Peyer's patch (tissue), 4 donors: ENCODE measurements around the gene CAMK2D. TPM values are rescaled to one million over a fixed set of nuclear protein-coding genes. Genes with fewer than 3 reads are reported as not detected.

Source experiments
- DNase-seq, 3 donors: peaks; one replicate each; pipeline ENCODE4 v3.0.0-alpha.2; 2017 to 2019
- H3K27ac ChIP-seq, 4 donors: fragments of 200-600 bp; sonication (generic); one replicate each; pipeline ENCODE4 v1.5.1; 2016 to 2019
- H3K27me3 ChIP-seq, 2 donors: fragments of 200-600 bp; sonication (generic); one replicate each; pipeline ENCODE4 v1.5.1; 2019
- H3K36me3 ChIP-seq, 3 donors: fragments of 200-600 bp; sonication (generic); one replicate each; pipeline ENCODE4 v1.5.1; 2016 to 2019
- H3K4me1 ChIP-seq, 4 donors: fragments of 200-600 bp; sonication (generic); one replicate each; pipeline ENCODE4 v1.5.1; 2016 to 2019
- H3K4me3 ChIP-seq, 4 donors: fragments of 200-600 bp; sonication (generic); 1 replicate in 3 of 4; 2 replicates in 1 of 4; pipeline ENCODE4 v1.5.1; 2016 to 2019; ENCODE audit warnings: mild to moderate bottlenecking in 1 of 4
- H3K9me3 ChIP-seq, 4 donors: fragments of 200-600 bp; sonication (generic); one replicate each; pipeline ENCODE4 v1.5.1; 2016 to 2019; ENCODE audit warnings: mild to moderate bottlenecking in 1 of 4
- POLR2A ChIP-seq, 2 donors: fragments of 450-650 bp; IDR thresholded peaks; one replicate each; pipeline ENCODE4 v1.5.1; 2017; ENCODE audit warnings: antibody characterized with exemption in 2 of 2, mild to moderate bottlenecking in 2 of 2, moderate library complexity in 2 of 2
- total RNA-seq, 4 donors: library from RNA; depleted of rRNA; stranded (reverse); fragments of >200 nt; gene quantifications; one replicate each; pipeline ENCODE4 v1.1.0, GENCODE V29; 2016
- TF ChIP-seq, protein P1 (sequence below), 6 experiments: fragments of 450-650 bp in 4 of 6; fragments of 200-600 bp in 2 of 6; sonication (generic) in 1 of 6; IDR thresholded peaks; one replicate each; pipeline ENCODE4 v1.5.1; 2017 to 2019; ENCODE audit warnings: antibody characterized with exemption in 6 of 6, mild to moderate bottlenecking in 3 of 6, moderate library complexity in 1 of 6

The CAMK2D gene
- total RNA-seq, 4 donors from 2014 or later: 38.8 to 125 (median 63.5) TPM

- TF ChIP-seq, protein P1, sequence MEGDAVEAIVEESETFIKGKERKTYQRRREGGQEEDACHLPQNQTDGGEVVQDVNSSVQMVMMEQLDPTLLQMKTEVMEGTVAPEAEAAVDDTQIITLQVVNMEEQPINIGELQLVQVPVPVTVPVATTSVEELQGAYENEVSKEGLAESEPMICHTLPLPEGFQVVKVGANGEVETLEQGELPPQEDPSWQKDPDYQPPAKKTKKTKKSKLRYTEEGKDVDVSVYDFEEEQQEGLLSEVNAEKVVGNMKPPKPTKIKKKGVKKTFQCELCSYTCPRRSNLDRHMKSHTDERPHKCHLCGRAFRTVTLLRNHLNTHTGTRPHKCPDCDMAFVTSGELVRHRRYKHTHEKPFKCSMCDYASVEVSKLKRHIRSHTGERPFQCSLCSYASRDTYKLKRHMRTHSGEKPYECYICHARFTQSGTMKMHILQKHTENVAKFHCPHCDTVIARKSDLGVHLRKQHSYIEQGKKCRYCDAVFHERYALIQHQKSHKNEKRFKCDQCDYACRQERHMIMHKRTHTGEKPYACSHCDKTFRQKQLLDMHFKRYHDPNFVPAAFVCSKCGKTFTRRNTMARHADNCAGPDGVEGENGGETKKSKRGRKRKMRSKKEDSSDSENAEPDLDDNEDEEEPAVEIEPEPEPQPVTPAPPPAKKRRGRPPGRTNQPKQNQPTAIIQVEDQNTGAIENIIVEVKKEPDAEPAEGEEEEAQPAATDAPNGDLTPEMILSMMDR (IDR thresholded peaks at IDR 0.05): no peak
- TF ChIP-seq POLR2A (IDR thresholded peaks at IDR 0.05): no peak
- Histone ChIP-seq H3K4me1 (peaks cover 0 to 10% (median 0%) of the 10 kb centered on the region in 4 donors), H3K27ac (no peak overlapping the region), H3K36me3 (no peaks in the 10 kb centered on the region), H3K9me3 (no peaks in the 10 kb centered on the region), H3K4me3 (no peak overlapping the region), H3K27me3 (no peaks in the 10 kb centered on the region)
- no peak for DNase-seq
Measured at GRCh38 chr4:113747949-113748348, 13.6 kb downstream of the CAMK2D start.

DNA sequence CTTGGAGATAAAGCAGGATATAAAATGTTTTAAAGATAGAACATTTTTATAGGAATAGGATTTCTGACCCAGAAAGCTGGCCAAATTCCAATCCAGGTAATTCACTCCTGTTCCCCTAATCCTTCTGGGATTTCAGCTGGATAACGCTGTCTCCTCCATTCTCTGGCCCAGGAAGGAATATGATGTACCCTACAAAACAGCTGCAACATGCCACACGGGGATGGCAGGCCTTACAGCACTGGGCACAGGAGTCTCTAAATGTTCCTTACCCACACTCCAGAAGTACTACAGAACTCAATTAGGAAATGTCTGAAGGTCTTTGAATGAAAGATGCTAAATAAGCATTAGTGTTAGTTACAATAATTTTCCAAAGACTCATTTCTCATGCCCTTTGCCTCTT, 15.8 kb downstream of the CAMK2D start:
- Histone ChIP-seq H3K4me1 (peaks cover 0 to 10% (median 0%) of the 10 kb centered on the region in 4 donors), H3K27me3 (no peaks in the 10 kb centered on the region), H3K36me3 (no peaks in the 10 kb centered on the region), H3K9me3 (no peaks in the 10 kb centered on the region), H3K27ac (no peak overlapping the region), H3K4me3 (no peak overlapping the region)
- TF ChIP-seq POLR2A (IDR thresholded peaks at IDR 0.05): no peak
- TF ChIP-seq, protein P1 (IDR thresholded peaks at IDR 0.05): no peak
- DNase-seq: no peak

DNA sequence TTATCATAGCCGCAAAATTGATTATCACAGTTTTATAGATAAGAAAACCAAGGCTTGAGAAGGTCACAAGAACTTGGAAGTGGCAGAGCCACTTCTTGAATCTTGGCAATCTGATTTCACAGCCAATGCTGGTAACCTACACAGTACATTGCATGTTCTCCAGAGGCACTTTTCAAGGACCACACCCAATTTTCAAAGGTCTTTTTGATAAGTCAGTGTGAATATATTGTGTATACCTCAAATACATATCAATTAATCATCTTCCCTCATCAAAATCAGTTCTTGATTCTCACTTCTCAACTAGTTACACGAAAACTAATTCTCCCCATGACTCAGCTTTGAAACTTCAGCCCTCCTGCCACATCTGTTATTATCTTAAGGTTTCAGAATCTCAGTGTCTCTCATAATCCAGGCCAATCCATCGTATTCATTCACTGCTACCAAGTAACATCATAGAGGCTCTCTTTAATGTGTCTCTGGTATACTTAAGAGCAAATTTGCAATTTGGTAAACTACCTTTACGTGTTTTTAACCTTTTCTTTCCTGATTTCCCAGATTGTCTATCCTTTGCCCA, 16.8 kb downstream of the CAMK2D start:
- Histone ChIP-seq H3K4me3 (no peak overlapping the region), H3K36me3 (no peaks in the 10 kb centered on the region), H3K27me3 (no peaks in the 10 kb centered on the region), H3K27ac (peak overlapping the region in 1 of 4 donors; percentile 17), H3K9me3 (no peaks in the 10 kb centered on the region), H3K4me1 (peaks cover 0 to 10% (median 0%) of the 10 kb centered on the region in 4 donors)
- TF ChIP-seq POLR2A (IDR thresholded peaks at IDR 0.05): no peak
- TF ChIP-seq, protein P1 (IDR thresholded peaks at IDR 0.05): no peak
- DNase-seq: no peak

DNA sequence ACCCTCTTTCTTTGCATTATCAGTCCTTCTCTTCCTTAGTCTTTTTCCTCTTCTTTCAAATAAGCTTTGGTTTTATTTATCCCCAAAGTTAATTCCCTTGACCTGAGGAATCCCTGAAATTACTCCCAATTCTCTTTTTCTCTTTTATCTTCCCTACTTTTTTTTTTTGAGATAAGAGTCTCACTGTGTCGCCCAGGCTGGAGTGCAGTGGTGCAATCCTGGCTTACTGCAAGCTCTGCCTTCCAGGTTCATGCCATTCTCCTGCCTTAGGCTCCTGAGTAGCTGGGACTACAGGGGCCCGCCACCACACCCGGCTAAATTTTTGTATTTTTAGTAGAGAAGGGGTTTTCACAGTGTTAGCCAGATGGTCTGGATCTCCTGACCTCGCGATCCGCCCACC, 17.8 kb downstream of the CAMK2D start:
- Histone ChIP-seq H3K4me3 (no peak overlapping the region), H3K4me1 (peaks cover 0 to 10% (median 0%) of the 10 kb centered on the region in 4 donors), H3K36me3 (no peaks in the 10 kb centered on the region), H3K27ac (no peak overlapping the region), H3K27me3 (no peaks in the 10 kb centered on the region), H3K9me3 (no peaks in the 10 kb centered on the region)
- no peak for DNase-seq
- no peak for TF ChIP-seq POLR2A (IDR thresholded peaks at IDR 0.05)
- TF ChIP-seq, protein P1 (IDR thresholded peaks at IDR 0.05): no peak

DNA sequence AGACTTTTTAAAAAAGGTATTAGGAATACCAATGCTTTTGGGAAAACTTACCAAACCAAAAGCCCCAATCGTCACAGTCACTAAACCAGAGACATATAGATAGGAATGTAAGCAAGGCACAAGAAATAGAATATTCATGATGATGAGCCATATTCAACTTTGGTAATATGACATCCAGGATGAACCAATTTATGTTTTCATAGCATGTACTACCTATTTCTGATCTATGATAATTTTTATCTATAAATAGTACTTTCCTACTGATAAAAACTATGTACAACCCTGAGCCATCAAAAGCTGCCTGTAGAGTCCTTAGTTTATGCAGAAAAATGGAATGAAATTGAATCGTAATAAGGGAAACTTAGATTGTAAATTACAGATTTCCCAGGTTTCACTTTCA, 18.9 kb downstream of the CAMK2D start:
- Histone ChIP-seq H3K27ac (peak overlapping the region in 1 of 4 donors; percentile 5), H3K4me1 (peaks cover 0 to 10% (median 0%) of the 10 kb centered on the region in 4 donors)

More for the DNA sequence above, 18.9 kb downstream of the CAMK2D start:
- no peak overlapping the region for H3K4me3 ChIP-seq
- no peaks in the 10 kb centered on the region for H3K27me3 ChIP-seq
- DNase-seq: no peak
- H3K36me3 ChIP-seq: no peaks in the 10 kb centered on the region
- no peaks in the 10 kb centered on the region for H3K9me3 ChIP-seq
- no peak for TF ChIP-seq POLR2A (IDR thresholded peaks at IDR 0.05)
- TF ChIP-seq, protein P1 (IDR thresholded peaks at IDR 0.05): no peak
